HCT116 (cell line): ENCODE results near the gene UVSSA. TPM values are rescaled to one million over a fixed set of nuclear protein-coding genes. Genes with fewer than 3 reads are reported as not detected.
A peak's percentile ranks its signal among the peaks of the same experiment; 100 is the strongest.

Source experiments
- ATAC-seq: fragments of 200-7000 bp; cut with Tn5 transposase; 2 replicates; pipeline ENCODE4 v1.9.1; 2020; ENCODE audit warnings: mild to moderate bottlenecking, moderate library complexity
- BruUV-seq: library from RNA; stranded (reverse); fragments of 400-500 nt; replicated peaks from 2 replicates; lab custom pipeline; 2021; lab: Mats Ljungman, UMichigan
- CTCF ChIA-PET: fragments of 300-600 bp; sonication (Branson Sonifier 250); formaldehyde crosslinking; loops from one replicate; lab custom pipeline; 2021; ENCODE audit warnings: antibody characterized with exemption; lab: Charles Lee
- POLR2A ChIA-PET: fragments of 300-600, 350-600 bp; sonication (Branson Sonifier 250); formaldehyde crosslinking; loops from one replicate; lab custom pipeline; 2021; ENCODE audit warnings: antibody characterized with exemption; lab: Charles Lee
- RAD21 ChIA-PET, 2 experiments: fragments of 300-600 bp; sonication (Branson Sonifier 250); formaldehyde crosslinking; loops; one replicate each; lab custom pipeline; 2023; ENCODE audit warnings: low total read pairs in 2 of 2; ENCODE audit not compliant: uncharacterized antibody in 2 of 2, unreplicated experiment in 2 of 2, low non-redundant PET in 1 of 2; lab: Charles Lee
- DNase-seq: peaks from one replicate; pipeline ENCODE4 v3.0.0-alpha.2; 2010; ENCODE audit warnings: low read depth, low spot score
- H2AFZ ChIP-seq: fragments of 200-600 bp; shearing (Covaris generic), sonication (generic); 2 replicates; pipeline ENCODE4 v1.6.1; 2017; ENCODE audit warnings: low read depth, mixed run types, mixed read lengths, antibody characterized with exemption, low read length; ENCODE audit not compliant: poor library complexity, severe bottlenecking
- H3K27ac ChIP-seq: 2 replicates; pipeline ENCODE4 v1.5.1; 2012; ENCODE audit warnings: low read depth, low read length
- H3K27me3 ChIP-seq: fragments of 200-600 bp; sonication (generic); 2 replicates; pipeline ENCODE4 v1.6.1; 2016; ENCODE audit warnings: mixed run types, low read length, mixed read lengths; ENCODE audit not compliant: insufficient read depth
- H3K36me3 ChIP-seq, 2 experiments: fragments of 200-500 bp in 1 of 2; fragments of 200-600 bp in 1 of 2; sonication (Bioruptor generic) in 1 of 2; sonication (generic) in 1 of 2; 2 replicates each; pipeline versions ENCODE4 v1.5.1 to v1.6.1; 2014 to 2016; ENCODE audit warnings: low read length in 2 of 2, inconsistent platforms in 1 of 2, mixed read lengths in 1 of 2, mixed run types in 1 of 2; ENCODE audit not compliant: insufficient read depth in 2 of 2, control insufficient read depth in 1 of 2
- H3K4me1 ChIP-seq, 2 experiments: fragments of 200-600 bp in 1 of 2; sonication (generic) in 1 of 2; 2 replicates each; pipeline versions ENCODE4 v1.5.1 to v1.6.1; 2012 to 2017; ENCODE audit warnings: low read length in 2 of 2, inconsistent platforms in 1 of 2, mild to moderate bottlenecking in 1 of 2, mixed read lengths in 1 of 2, mixed run types in 1 of 2, moderate library complexity in 1 of 2; ENCODE audit not compliant: insufficient read depth in 2 of 2, control insufficient read depth in 1 of 2
- H3K4me2 ChIP-seq: fragments of 200-600 bp; sonication (generic); 2 replicates; pipeline ENCODE4 v1.6.1; 2017; ENCODE audit warnings: mixed run types, low read length, mixed read lengths
- H3K4me3 ChIP-seq, 2 experiments: fragments of 200-600 bp in 1 of 2; sonication (generic) in 1 of 2; replicated peaks in 1 of 2; 2 replicates each; pipeline ENCODE4 v1.5.1; 2011 to 2016; ENCODE audit warnings: low read length in 2 of 2, control low read depth in 1 of 2, low read depth in 1 of 2, mild to moderate bottlenecking in 1 of 2, mixed read lengths in 1 of 2, mixed run types in 1 of 2
- H3K79me2 ChIP-seq: fragments of 200-600 bp; sonication (generic); 2 replicates; pipeline ENCODE4 v1.6.1; 2017; ENCODE audit warnings: mild to moderate bottlenecking, mixed run types, low read length, moderate library complexity, mixed read lengths; ENCODE audit not compliant: insufficient read depth
- H3K9ac ChIP-seq: fragments of 200-600 bp; sonication (generic); 2 replicates; pipeline ENCODE4 v1.6.1; 2016; ENCODE audit warnings: low read length, mixed read lengths
- H3K9me2 ChIP-seq: fragments of 200-600 bp; sonication (generic), shearing (Covaris generic); 2 replicates; pipeline ENCODE4 v1.6.1; 2017; ENCODE audit warnings: mixed run types, mild to moderate bottlenecking, moderate library complexity; ENCODE audit not compliant: insufficient read depth
- H3K9me3 ChIP-seq, 2 experiments: fragments of 200-500 bp in 1 of 2; fragments of 200-600 bp in 1 of 2; sonication (Bioruptor generic) in 1 of 2; sonication (generic) in 1 of 2; 2 replicates each; pipeline ENCODE4 v1.6.1; 2014 to 2017; ENCODE audit warnings: low read length in 2 of 2, mixed read lengths in 2 of 2, inconsistent platforms in 1 of 2, low read depth in 1 of 2, mild to moderate bottlenecking in 1 of 2, mixed run types in 1 of 2, moderate library complexity in 1 of 2; ENCODE audit not compliant: control insufficient read depth in 1 of 2, insufficient read depth in 1 of 2
- H4K20me1 ChIP-seq: fragments of 200-600 bp; sonication (generic), shearing (Covaris generic); 2 replicates; pipeline ENCODE4 v1.6.1; 2017; ENCODE audit warnings: mixed run types, mild to moderate bottlenecking, moderate library complexity; ENCODE audit not compliant: insufficient read depth
- CEBPB ChIP-seq: IDR thresholded peaks from 2 replicates; pipeline ENCODE4 v1.6.1; 2012; ENCODE audit warnings: low read depth
- POLR2A ChIP-seq: IDR thresholded peaks from 2 replicates; pipeline ENCODE4 v1.7.0; 2011; ENCODE audit warnings: borderline replicate concordance; ENCODE audit not compliant: insufficient read depth, insufficient read length; ENCODE audit errors: extremely low read depth
- ZBTB33 ChIP-seq: IDR thresholded peaks from 2 replicates; pipeline ENCODE4 v1.6.1; 2011; ENCODE audit warnings: mild to moderate bottlenecking, low read length, moderate library complexity; ENCODE audit not compliant: insufficient replicate concordance; ENCODE audit errors: extremely low read depth
- intact Hi-C: fragments of 100-400 bp; cut with micrococcal nuclease; formaldehyde crosslinking; loops from 2 replicates; pipeline ENCODE4 v1.10.0; 2022
- total RNA-seq: library from RNA; stranded (reverse); gene quantifications from one replicate; pipeline ENCODE4 v1.2.1, GENCODE V29; 2021; ENCODE audit not compliant: unreplicated experiment
- TF ChIP-seq, protein P1 (sequence below), 3 experiments: fragments of 200-600 bp in 1 of 3; sonication (generic) in 1 of 3; IDR thresholded peaks in 2 of 3; conservative IDR thresholded peaks in 1 of 3; 2 replicates each; pipeline ENCODE4 v1.5.1; 2012 to 2017; ENCODE audit warnings: low read depth in 2 of 3, low read length in 2 of 3, antibody characterized with exemption in 1 of 3, borderline replicate concordance in 1 of 3, control low read depth in 1 of 3, mild to moderate bottlenecking in 1 of 3, mixed read lengths in 1 of 3, mixed run types in 1 of 3, moderate library complexity in 1 of 3; ENCODE audit not compliant: insufficient read depth in 1 of 3
- TF ChIP-seq, protein P2 (sequence below): IDR thresholded peaks from 2 replicates; pipeline ENCODE4 v1.6.1; 2012; ENCODE audit warnings: low read depth

UVSSA gene
- total RNA-seq, 1 experiment from 2014 or later: 30.5 TPM

- no peak overlapping the region for H3K27ac ChIP-seq
- no peak overlapping the region for H3K4me2 ChIP-seq
- TF ChIP-seq, protein P1, sequence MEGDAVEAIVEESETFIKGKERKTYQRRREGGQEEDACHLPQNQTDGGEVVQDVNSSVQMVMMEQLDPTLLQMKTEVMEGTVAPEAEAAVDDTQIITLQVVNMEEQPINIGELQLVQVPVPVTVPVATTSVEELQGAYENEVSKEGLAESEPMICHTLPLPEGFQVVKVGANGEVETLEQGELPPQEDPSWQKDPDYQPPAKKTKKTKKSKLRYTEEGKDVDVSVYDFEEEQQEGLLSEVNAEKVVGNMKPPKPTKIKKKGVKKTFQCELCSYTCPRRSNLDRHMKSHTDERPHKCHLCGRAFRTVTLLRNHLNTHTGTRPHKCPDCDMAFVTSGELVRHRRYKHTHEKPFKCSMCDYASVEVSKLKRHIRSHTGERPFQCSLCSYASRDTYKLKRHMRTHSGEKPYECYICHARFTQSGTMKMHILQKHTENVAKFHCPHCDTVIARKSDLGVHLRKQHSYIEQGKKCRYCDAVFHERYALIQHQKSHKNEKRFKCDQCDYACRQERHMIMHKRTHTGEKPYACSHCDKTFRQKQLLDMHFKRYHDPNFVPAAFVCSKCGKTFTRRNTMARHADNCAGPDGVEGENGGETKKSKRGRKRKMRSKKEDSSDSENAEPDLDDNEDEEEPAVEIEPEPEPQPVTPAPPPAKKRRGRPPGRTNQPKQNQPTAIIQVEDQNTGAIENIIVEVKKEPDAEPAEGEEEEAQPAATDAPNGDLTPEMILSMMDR (IDR thresholded peaks at IDR 0.05 in 2 of 3, conservative IDR thresholded peaks at IDR 0.05 in 1 of 3; ENCODE audit: borderline replicate concordance in 1 of 3, insufficient read depth in 1 of 3, low read depth in 2 of 3, low read length in 2 of 3): peak in 2 of 3 experiments; percentile 82 to 85; a peak in 4 of 6 replicates
- no peak for TF ChIP-seq ZBTB33
- TF ChIP-seq POLR2A: no peak
- TF ChIP-seq, protein P2, sequence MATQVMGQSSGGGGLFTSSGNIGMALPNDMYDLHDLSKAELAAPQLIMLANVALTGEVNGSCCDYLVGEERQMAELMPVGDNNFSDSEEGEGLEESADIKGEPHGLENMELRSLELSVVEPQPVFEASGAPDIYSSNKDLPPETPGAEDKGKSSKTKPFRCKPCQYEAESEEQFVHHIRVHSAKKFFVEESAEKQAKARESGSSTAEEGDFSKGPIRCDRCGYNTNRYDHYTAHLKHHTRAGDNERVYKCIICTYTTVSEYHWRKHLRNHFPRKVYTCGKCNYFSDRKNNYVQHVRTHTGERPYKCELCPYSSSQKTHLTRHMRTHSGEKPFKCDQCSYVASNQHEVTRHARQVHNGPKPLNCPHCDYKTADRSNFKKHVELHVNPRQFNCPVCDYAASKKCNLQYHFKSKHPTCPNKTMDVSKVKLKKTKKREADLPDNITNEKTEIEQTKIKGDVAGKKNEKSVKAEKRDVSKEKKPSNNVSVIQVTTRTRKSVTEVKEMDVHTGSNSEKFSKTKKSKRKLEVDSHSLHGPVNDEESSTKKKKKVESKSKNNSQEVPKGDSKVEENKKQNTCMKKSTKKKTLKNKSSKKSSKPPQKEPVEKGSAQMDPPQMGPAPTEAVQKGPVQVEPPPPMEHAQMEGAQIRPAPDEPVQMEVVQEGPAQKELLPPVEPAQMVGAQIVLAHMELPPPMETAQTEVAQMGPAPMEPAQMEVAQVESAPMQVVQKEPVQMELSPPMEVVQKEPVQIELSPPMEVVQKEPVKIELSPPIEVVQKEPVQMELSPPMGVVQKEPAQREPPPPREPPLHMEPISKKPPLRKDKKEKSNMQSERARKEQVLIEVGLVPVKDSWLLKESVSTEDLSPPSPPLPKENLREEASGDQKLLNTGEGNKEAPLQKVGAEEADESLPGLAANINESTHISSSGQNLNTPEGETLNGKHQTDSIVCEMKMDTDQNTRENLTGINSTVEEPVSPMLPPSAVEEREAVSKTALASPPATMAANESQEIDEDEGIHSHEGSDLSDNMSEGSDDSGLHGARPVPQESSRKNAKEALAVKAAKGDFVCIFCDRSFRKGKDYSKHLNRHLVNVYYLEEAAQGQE: no peak
- no peak for TF ChIP-seq CEBPB
- intact Hi-C loops: loop anchor here (2.0 to 10.0 kb wide), 2 partner anchors 158 to 272 kb away; no protein-coding TSS in a partner anchor
- H3K4me1 ChIP-seq: peaks cover 2 to 9% of the 10 kb centered on the region in 2 experiments; a peak in 2 of 4 replicates
- ChIA-PET RAD21 (interaction anchor here (1.0 to 1.6 kb wide), 2 partner anchors 64 to 157 kb away, joined by 3 to 6 read pairs; no protein-coding TSS in a partner anchor), POLR2A (no interaction called here), CTCF (interaction anchor here (1.1 to 2.0 kb wide), 3 partner anchors 10 to 273 kb away, joined by 5 to 10 read pairs (median 5); partner anchors contain the start of gene UVSSA)
- no peaks in the 10 kb centered on the region for H3K79me2 ChIP-seq
- H3K27me3 ChIP-seq: no peaks in the 10 kb centered on the region
- H3K9ac ChIP-seq: no peak overlapping the region
- H2AFZ ChIP-seq: no peak overlapping the region
- ATAC-seq (0 out of 2 replicates have a peak, but pooled peaks have one; percentile 37), DNase-seq (no peak)
- H3K4me3 ChIP-seq: no peak overlapping the region
- H4K20me1 ChIP-seq: no peaks in the 10 kb centered on the region
- BruUV-seq: no TSS peak
- H3K9me3 ChIP-seq: no peaks in the 10 kb centered on the region
- H3K9me2 ChIP-seq: no peaks in the 10 kb centered on the region
- no peaks in the 10 kb centered on the region; a peak in 2 of 4 replicates for H3K36me3 ChIP-seq
Measured at GRCh38 chr4:1356181-1356998, 9.4 kb downstream of the UVSSA start.
